K562 (cell line): Measurements from ENCODE around the gene OLFML2A. TPM values are rescaled to one million over a fixed set of nuclear protein-coding genes. Genes with fewer than 3 reads are reported as not detected.

Experiments used
- BRCA1 ChIP-seq, 2 experiments: fragments of 450-650 bp in 1 of 2; sonication (generic) in 1 of 2; formaldehyde crosslinking in 1 of 2; IDR thresholded peaks; 2 replicates each; pipeline versions ENCODE4 v1.5.0 to v1.6.1; 2017 to 2020; ENCODE audit warnings: mild to moderate bottlenecking in 1 of 2, missing genetic modification reagents in 1 of 2
- CAMTA2 ChIP-seq: fragments of 250-450 bp; sonication (Bioruptor Pico); conservative IDR thresholded peaks from 2 replicates; pipeline ENCODE4 v1.5.1; 2022
- CBX1 ChIP-seq: sonication (generic); IDR thresholded peaks from 2 replicates; pipeline ENCODE4 v1.6.1; 2016; ENCODE audit warnings: antibody characterized with exemption, low read depth, mild to moderate bottlenecking
- EP400 ChIP-seq: fragments of 450-650 bp; IDR thresholded peaks from 2 replicates; pipeline ENCODE4 v1.6.1; 2017; ENCODE audit warnings: antibody characterized with exemption, mild to moderate bottlenecking, moderate library complexity
- GTF2A2 ChIP-seq: IDR thresholded peaks from 2 replicates; pipeline ENCODE4 v1.6.1; 2016; ENCODE audit warnings: mild to moderate bottlenecking, missing genetic modification characterization, missing compliant biosample characterization
- HCFC1 ChIP-seq: IDR thresholded peaks from 2 replicates; pipeline ENCODE4 v1.6.1; 2012; ENCODE audit warnings: low read depth, low read length, improper control_type of control experiment
- HDGF ChIP-seq: fragments of 450-650 bp; IDR thresholded peaks from 2 replicates; pipeline ENCODE4 v1.6.1; 2016
- HES1 ChIP-seq: fragments of 450-650 bp; IDR thresholded peaks from 2 replicates; pipeline ENCODE4 v1.6.1; 2016; ENCODE audit warnings: low read depth, mild to moderate bottlenecking, moderate library complexity
- HNRNPL ChIP-seq: fragments of 200-400 bp; formaldehyde crosslinking; IDR thresholded peaks from 2 replicates; pipeline ENCODE4 v1.6.1; 2017; ENCODE audit warnings: low read depth, mild to moderate bottlenecking, low read length
- HOMEZ ChIP-seq: fragments of 250-450 bp; sonication (Bioruptor Pico); IDR thresholded peaks from 2 replicates; pipeline ENCODE4 v1.4.0; 2020; ENCODE audit warnings: mild to moderate bottlenecking, moderate library complexity
- JUN ChIP-seq, 2 experiments: sonication (generic) in 1 of 2; formaldehyde crosslinking in 1 of 2; IDR thresholded peaks; 2 replicates each; pipeline versions ENCODE4 v1.6.1 to v1.8.0; 2012 to 2022; ENCODE audit warnings: borderline replicate concordance in 2 of 2, mild to moderate bottlenecking in 2 of 2, improper control_type of control experiment in 1 of 2, low read depth in 1 of 2, low read length in 1 of 2, missing genetic modification reagents in 1 of 2
- KDM5B ChIP-seq: fragments of 200-600 bp; sonication (generic); IDR thresholded peaks from 2 replicates; pipeline ENCODE4 v1.6.1; 2012; ENCODE audit warnings: low read depth, mild to moderate bottlenecking, moderate library complexity, low read length, control low read depth, inconsistent platforms; ENCODE audit not compliant: insufficient replicate concordance
- MAZ ChIP-seq, 2 experiments: fragments of 450-650 bp in 1 of 2; sonication (generic) in 1 of 2; formaldehyde crosslinking; IDR thresholded peaks in 1 of 2; conservative IDR thresholded peaks in 1 of 2; 2 replicates each; pipeline versions ENCODE4 v1.4.0 to v1.5.0; 2020; ENCODE audit warnings: mild to moderate bottlenecking in 1 of 2, missing genetic modification reagents in 1 of 2
- MED1 ChIP-seq: sonication (generic); formaldehyde crosslinking; IDR thresholded peaks from 2 replicates; pipeline ENCODE4 v1.8.1; 2023; ENCODE audit warnings: missing genetic modification reagents, borderline replicate concordance
- MIER1 ChIP-seq: fragments of 450-650 bp; IDR thresholded peaks from 2 replicates; pipeline ENCODE4 v1.6.1; 2016; ENCODE audit warnings: antibody characterized with exemption, mild to moderate bottlenecking, low read depth
- NCOA4 ChIP-seq: fragments of 450-650 bp; IDR thresholded peaks from 2 replicates; pipeline ENCODE4 v1.6.1; 2018; ENCODE audit warnings: mild to moderate bottlenecking; ENCODE audit not compliant: partially characterized antibody
- PRPF4 ChIP-seq: fragments of 200-400 bp; formaldehyde crosslinking; IDR thresholded peaks from one replicate; pipeline ENCODE4 v1.6.1; 2017; ENCODE audit warnings: low read length, low read depth, mild to moderate bottlenecking; ENCODE audit not compliant: insufficient read depth, poor library complexity, severe bottlenecking
- SAFB2 ChIP-seq: fragments of 200-400 bp; formaldehyde crosslinking; IDR thresholded peaks from 2 replicates; pipeline ENCODE4 v1.6.1; 2018; ENCODE audit warnings: borderline replicate concordance, low read length, low read depth, moderate library complexity; ENCODE audit not compliant: severe bottlenecking
- TAF7 ChIP-seq: fragments of 450-650 bp; IDR thresholded peaks from 2 replicates; pipeline ENCODE4 v1.6.1; 2016; ENCODE audit warnings: missing genetic modification characterization, missing compliant biosample characterization
- ZFPM2 ChIP-seq: fragments of 250-450 bp; sonication (Bioruptor Pico); IDR thresholded peaks from 2 replicates; pipeline ENCODE4 v1.5.1; 2022; ENCODE audit warnings: mild to moderate bottlenecking
- ZNF311 ChIP-seq: fragments of 250-450 bp; sonication (Bioruptor Pico); IDR thresholded peaks from 2 replicates; pipeline ENCODE4 v1.4.0; 2020; ENCODE audit warnings: mild to moderate bottlenecking, moderate library complexity
- ZNF431 ChIP-seq: sonication (generic); formaldehyde crosslinking; IDR thresholded peaks from 2 replicates; pipeline ENCODE4 v1.8.0; 2022; ENCODE audit warnings: mild to moderate bottlenecking, missing genetic modification reagents
- ZNF695 ChIP-seq: fragments of 450-650 bp; formaldehyde crosslinking; IDR thresholded peaks from 2 replicates; pipeline ENCODE4 v1.4.0; 2020; ENCODE audit warnings: mild to moderate bottlenecking, moderate library complexity
- polyA plus RNA-seq, 8 experiments: library from polyadenylated mRNA; depleted of rRNA in 4 of 8; stranded (reverse) in 5 of 8; unstranded in 3 of 8; fragments of >200 nt; fragmentation: Nextera tagmentation in 2 of 8; fragmentation: Illumina TruSeq in 1 of 8; extraction: Ambion mirVana in 2 of 8; extraction: Trizol in 1 of 8; gene quantifications; 2 replicates each; pipeline versions ENCODE4 v1.2.1 to v1.2.3, GENCODE V29; 2011 to 2014; ENCODE audit warnings: inconsistent platforms in 1 of 8, missing spikeins in 1 of 8
- total RNA-seq, 7 experiments: library from RNA; depleted of rRNA in 6 of 7; stranded (reverse); fragments of >200 nt in 6 of 7; fragmentation: Illumina TruSeq in 2 of 7; extraction: Trizol in 2 of 7; gene quantifications; 2 replicates each; pipeline versions ENCODE4 v1.2.1 to v1.2.3, GENCODE V29; 2011 to 2021; ENCODE audit warnings: low replicate concordance in 1 of 7
- TF ChIP-seq, protein P1 (sequence below): fragments of 250-450 bp; sonication (Bioruptor Pico); IDR thresholded peaks from 2 replicates; pipeline ENCODE4 v1.6.1; 2021; ENCODE audit warnings: mild to moderate bottlenecking
- TF ChIP-seq, protein P2 (sequence below): fragments of 450-650 bp; formaldehyde crosslinking; IDR thresholded peaks from 2 replicates; pipeline ENCODE4 v1.4.0; 2020; ENCODE audit warnings: mild to moderate bottlenecking, moderate library complexity

OLFML2A gene
- total and polyA plus RNA-seq, 9 of the 15 experiments (the other 6 are each of a cell fraction or from before 2014, with no cell fraction given), result 0.16 TPM; not detected in 8

DNA sequence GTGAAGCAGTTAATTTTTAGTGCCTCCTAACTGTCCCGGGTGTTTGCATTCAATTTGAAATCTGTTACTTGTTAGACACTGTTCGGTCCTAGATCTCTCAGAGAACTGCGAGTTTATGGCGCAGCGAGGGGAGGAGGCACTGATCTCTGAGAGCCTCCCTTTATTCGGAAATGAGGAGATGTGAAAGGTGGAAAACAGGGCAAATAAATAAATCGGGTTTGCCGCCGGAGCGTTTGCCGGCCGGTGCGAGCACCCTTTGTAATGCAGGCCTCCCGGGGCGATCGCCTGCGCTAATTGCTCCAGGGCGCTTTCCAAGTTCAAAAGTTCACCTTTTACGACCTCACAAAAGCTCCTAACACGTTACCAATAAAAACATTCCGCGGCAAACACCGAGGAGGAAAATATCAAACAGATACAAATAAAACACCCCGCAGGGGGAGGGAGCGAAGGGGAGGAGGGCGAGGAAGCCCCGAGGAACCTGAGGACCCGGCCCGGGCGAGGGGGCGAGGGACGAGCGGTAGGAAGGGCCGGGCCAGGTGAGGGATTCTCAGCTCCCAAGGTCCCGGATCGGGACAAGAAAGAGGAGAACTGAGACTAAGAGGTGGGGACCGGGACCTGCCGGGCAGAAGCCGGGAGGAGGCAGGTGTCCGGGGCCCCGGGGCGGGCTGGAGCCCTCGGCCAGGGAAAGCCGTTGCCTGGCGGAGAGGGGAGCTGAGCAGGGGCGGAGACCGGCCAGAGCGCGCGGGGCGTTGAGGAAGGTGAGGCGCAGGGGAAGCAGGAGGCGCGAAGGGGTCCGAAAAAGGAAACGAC is 7.2 kb upstream of the OLFML2A start (continued):
- no peak for TF ChIP-seq JUN (IDR thresholded peaks at IDR 0.05; ENCODE audit: borderline replicate concordance, low read depth, low read length)
- TF ChIP-seq JUN (CRISPR knock-in tag; IDR thresholded peaks at IDR 0.05; ENCODE audit: borderline replicate concordance), result no peak
- TF ChIP-seq ZNF431, result no peak
- TF ChIP-seq, protein P1, sequence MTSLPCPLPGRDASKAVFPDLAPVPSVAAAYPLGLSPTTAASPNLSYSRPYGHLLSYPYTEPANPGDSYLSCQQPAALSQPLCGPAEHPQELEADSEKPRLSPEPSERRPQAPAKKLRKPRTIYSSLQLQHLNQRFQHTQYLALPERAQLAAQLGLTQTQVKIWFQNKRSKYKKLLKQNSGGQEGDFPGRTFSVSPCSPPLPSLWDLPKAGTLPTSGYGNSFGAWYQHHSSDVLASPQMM (CRISPR knock-in tag), result no peak
- TF ChIP-seq HCFC1, result no peak
- no peak for TF ChIP-seq HNRNPL
- no peak for TF ChIP-seq GTF2A2 (tag)
- TF ChIP-seq CAMTA2 (CRISPR knock-in tag), result no peak
- no peak for TF ChIP-seq ZFPM2 (CRISPR knock-in tag)
- no peak for TF ChIP-seq NCOA4
- TF ChIP-seq HDGF, result 0 out of 2 replicates have a peak, but pooled peaks have one; percentile 24
- TF ChIP-seq HES1, result no peak
- TF ChIP-seq BRCA1 (IDR thresholded peaks at IDR 0.05), result no peak
- no peak for TF ChIP-seq BRCA1 (CRISPR knock-in tag; IDR thresholded peaks at IDR 0.05)
- no peak for TF ChIP-seq CBX1
- TF ChIP-seq ZNF695 (CRISPR knock-in tag), result no peak
- no peak for TF ChIP-seq HOMEZ
- TF ChIP-seq PRPF4, result no peak
- TF ChIP-seq MAZ (CRISPR knock-in tag; conservative IDR thresholded peaks at IDR 0.05 in 1 of 2, IDR thresholded peaks at IDR 0.05 in 1 of 2), result no peak
- TF ChIP-seq MIER1, result no peak
- no peak for TF ChIP-seq EP400
- no peak for TF ChIP-seq SAFB2
- peak; percentile 20 for TF ChIP-seq KDM5B
- no peak for TF ChIP-seq TAF7 (tag)
- TF ChIP-seq, protein P2, sequence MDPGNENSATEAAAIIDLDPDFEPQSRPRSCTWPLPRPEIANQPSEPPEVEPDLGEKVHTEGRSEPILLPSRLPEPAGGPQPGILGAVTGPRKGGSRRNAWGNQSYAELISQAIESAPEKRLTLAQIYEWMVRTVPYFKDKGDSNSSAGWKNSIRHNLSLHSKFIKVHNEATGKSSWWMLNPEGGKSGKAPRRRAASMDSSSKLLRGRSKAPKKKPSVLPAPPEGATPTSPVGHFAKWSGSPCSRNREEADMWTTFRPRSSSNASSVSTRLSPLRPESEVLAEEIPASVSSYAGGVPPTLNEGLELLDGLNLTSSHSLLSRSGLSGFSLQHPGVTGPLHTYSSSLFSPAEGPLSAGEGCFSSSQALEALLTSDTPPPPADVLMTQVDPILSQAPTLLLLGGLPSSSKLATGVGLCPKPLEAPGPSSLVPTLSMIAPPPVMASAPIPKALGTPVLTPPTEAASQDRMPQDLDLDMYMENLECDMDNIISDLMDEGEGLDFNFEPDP, result no peak
- no peak for TF ChIP-seq MED1
- TF ChIP-seq ZNF311 (CRISPR knock-in tag), result no peak
